ENCODE data around the gene LRRC70.
"Not testable (repeated sequence)": the region's sequence is repeated elsewhere in the genome, so short reads cannot be mapped to it uniquely, and the experiment has no call there.

The LRRC70 gene

DNA sequence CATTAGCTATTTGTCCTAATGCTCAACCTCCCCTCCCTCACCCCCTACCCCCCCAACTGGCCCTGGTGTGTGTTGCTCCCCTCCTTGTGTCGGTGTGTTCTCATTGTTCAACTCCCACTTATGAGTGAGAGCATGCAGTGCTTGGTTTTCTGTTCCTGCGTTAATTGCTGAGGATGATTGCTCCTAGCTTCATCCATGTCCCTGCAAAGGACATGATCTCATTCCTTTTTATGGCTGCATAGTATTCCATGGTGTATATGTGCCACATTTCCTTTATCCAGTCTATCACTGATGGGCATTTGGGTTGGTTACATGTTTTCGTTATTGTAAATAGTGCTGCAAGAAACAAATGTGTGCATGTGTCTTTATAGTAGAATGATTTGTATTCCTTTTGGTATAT, 12.9 kb upstream of the LRRC70 start:
- H3K9me3 Mint-ChIP-seq: peaks cover 18% of the 10 kb centered on the region
- H3K27ac Mint-ChIP-seq, H3K4me3 Mint-ChIP-seq, H3K27me3 Mint-ChIP-seq: not testable (repeated sequence)
- peaks cover 15% of the 10 kb centered on the region for H3K4me1 Mint-ChIP-seq (ENCODE audit: low read depth)
- H3K36me3 Mint-ChIP-seq (ENCODE audit: low read depth): peaks cover 67% of the 10 kb centered on the region

GRCh38 chr5:62568143-62568542, 10.5 kb upstream of the LRRC70 start:
- Mint-ChIP-seq H3K4me3 (no peak overlapping the region), H3K27ac (no peak overlapping the region), H3K4me1 (ENCODE audit: low read depth) (peaks cover 15% of the 10 kb centered on the region)

DNA sequence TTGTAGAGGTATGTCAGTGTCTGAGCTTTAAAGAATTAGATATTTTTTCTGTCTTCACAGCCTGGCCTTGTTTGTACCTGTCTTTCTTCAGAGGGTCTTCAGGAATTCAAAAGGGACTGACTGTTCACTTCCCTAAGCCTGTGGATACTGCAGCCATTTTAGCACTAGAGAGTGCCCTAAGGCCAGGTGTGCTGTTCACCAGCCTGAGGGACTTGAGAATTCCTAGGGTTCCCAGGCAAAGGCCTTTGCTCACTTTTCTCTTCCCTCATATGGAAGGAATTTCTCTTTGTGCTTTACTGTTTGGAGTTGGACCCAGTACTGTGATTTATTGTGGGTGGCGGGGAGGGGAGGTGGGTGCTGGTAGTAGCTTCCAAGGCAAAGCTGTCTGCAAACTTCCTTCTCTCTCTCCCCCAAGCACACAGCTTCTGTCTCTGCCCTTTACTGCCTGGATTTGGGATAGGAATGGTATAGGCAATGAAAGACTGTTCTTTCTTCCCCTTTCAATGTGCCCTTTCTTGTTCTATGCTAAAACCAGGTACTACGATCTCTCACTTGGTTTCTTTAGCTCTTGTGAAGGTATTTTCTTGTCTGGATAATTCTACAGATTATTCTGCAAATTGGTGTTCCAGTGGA, 9.7 kb upstream of the LRRC70 start:
- Mint-ChIP-seq H3K27me3 (no peaks in the 10 kb centered on the region), H3K27ac (peak overlapping the region; percentile 74), H3K9me3 (peaks cover 18% of the 10 kb centered on the region), H3K36me3 (ENCODE audit: low read depth) (peaks cover 63% of the 10 kb centered on the region), H3K4me3 (no peak overlapping the region), H3K4me1 (ENCODE audit: low read depth) (peaks cover 15% of the 10 kb centered on the region)

More at GRCh38 chr5:62568143-62568542, 10.5 kb upstream of the LRRC70 start:
- H3K27me3 Mint-ChIP-seq: no peaks in the 10 kb centered on the region
- peaks cover 18% of the 10 kb centered on the region for H3K9me3 Mint-ChIP-seq
- peaks cover 66% of the 10 kb centered on the region for H3K36me3 Mint-ChIP-seq (ENCODE audit: low read depth)

GRCh38 chr5:62569470-62569869, 9.1 kb upstream of the LRRC70 start:
- Mint-ChIP-seq H3K4me3 (no peak overlapping the region), H3K36me3 (ENCODE audit: low read depth) (peaks cover 59% of the 10 kb centered on the region), H3K9me3 (peaks cover 18% of the 10 kb centered on the region), H3K27ac (peak overlapping the region; percentile 74), H3K27me3 (no peaks in the 10 kb centered on the region), H3K4me1 (ENCODE audit: low read depth) (peaks cover 21% of the 10 kb centered on the region)

DNA sequence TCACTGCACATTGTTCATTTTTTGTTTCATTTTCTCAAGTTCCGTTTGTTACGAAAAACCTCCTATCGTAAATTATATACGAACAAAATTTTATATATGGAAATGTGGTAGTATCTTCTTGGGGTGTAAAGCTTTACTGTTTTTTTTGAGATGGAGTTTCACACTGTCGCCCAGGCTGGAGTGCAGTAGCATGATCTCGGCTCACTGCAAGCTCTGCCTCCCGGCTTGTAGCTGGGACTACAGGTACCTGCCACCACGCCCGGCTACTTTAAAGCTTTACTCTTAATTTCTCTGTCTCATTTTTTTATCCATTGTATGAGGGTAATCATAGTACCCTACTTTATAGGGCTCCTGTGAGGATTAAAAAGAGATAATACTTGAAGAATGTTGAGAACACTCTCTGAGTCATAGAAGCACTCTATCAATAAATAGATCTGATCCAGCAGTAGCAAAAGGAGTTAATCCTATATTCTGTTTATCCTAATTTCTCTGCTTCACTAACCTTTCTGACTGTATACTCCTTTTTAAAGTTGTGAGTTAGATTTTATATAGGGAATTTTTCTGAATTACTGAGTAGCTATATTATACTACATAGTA, 5.6 kb upstream of the LRRC70 start:
- Mint-ChIP-seq H3K27ac (no peak overlapping the region), H3K36me3 (ENCODE audit: low read depth) (peaks cover 36% of the 10 kb centered on the region), H3K27me3 (no peaks in the 10 kb centered on the region), H3K4me3 (no peak overlapping the region), H3K4me1 (ENCODE audit: low read depth) (peaks cover 38% of the 10 kb centered on the region), H3K9me3 (no peaks in the 10 kb centered on the region)

DNA sequence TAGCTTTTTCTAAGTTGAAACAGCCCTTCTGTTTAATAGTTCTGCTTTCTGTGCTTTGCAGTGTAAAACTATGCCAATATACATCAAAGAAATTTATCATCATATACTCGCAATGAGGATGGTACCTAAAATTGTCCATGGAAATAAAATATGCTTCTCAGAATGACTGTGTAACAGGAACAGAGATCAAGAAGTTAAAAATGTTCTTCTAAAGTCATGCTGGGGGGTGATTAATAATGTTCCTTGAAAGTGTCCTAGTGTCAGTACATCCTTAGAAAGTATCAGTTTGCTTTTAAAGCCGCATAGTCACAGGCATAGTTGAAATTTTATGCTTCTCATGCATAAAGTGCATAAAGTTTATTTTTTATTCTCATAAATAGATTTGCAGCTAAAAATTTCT, 4.0 kb upstream of the LRRC70 start:
- Mint-ChIP-seq H3K27ac (no peak overlapping the region), H3K36me3 (ENCODE audit: low read depth) (peaks cover 22% of the 10 kb centered on the region), H3K27me3 (no peaks in the 10 kb centered on the region), H3K4me3 (no peak overlapping the region), H3K9me3 (no peaks in the 10 kb centered on the region), H3K4me1 (ENCODE audit: low read depth) (peaks cover 37% of the 10 kb centered on the region)

DNA sequence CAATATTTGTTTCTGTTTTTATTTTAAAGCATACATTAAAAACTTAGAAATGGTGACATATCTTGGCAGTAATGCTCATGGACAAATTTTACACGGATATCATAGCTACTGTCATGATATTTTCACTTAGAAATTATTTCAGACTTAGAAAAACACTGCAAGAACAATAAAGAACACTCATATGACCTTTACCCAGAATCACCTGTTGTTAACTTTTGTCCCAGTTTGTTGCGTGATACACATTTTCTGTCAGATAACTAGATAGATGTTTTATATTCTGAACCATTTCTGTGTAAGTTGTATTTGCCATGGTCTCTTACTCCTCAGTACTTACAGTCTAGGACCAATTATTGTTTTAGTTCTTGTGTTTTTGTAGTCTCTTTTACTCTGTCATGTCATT, 3.6 kb upstream of the LRRC70 start:
- H3K27ac Mint-ChIP-seq: no peak overlapping the region
- H3K4me1 Mint-ChIP-seq (ENCODE audit: low read depth): peaks cover 38% of the 10 kb centered on the region
- peaks cover 22% of the 10 kb centered on the region for H3K36me3 Mint-ChIP-seq (ENCODE audit: low read depth)
- H3K27me3 Mint-ChIP-seq: no peaks in the 10 kb centered on the region
- no peaks in the 10 kb centered on the region for H3K9me3 Mint-ChIP-seq
- H3K4me3 Mint-ChIP-seq: no peak overlapping the region

DNA sequence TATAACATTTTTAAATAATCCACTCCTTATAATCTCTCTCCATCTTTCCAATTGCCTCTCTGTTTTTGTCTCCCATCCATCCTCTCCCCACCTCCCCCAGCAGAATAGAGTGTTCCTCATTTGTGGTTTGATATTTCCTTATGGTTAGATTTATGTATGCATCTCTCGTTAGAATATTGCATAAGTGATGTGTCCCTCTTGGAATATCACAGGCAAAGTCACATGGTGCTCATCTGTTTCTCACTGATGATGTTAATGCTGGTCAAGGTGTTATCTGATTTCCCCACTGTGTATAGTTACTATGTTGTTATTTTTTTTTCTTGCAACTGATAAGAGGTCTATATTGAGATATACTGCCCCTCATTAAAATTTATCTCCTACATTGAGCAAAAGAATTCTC, 3.1 kb upstream of the LRRC70 start:
- H3K4me1 Mint-ChIP-seq (ENCODE audit: low read depth): peaks cover 38% of the 10 kb centered on the region
- no peak overlapping the region for H3K27ac Mint-ChIP-seq
- H3K27me3 Mint-ChIP-seq: no peaks in the 10 kb centered on the region
- H3K4me3 Mint-ChIP-seq: no peak overlapping the region
- H3K36me3 Mint-ChIP-seq (ENCODE audit: low read depth): peaks cover 23% of the 10 kb centered on the region
- H3K9me3 Mint-ChIP-seq: no peaks in the 10 kb centered on the region

GRCh38 chr5:62576570-62577170, 1.9 kb upstream of the LRRC70 start:
- Mint-ChIP-seq H3K36me3 (ENCODE audit: low read depth) (peaks cover 29% of the 10 kb centered on the region), H3K9me3 (no peaks in the 10 kb centered on the region), H3K27me3 (no peaks in the 10 kb centered on the region), H3K4me1 (ENCODE audit: low read depth) (peaks cover 38% of the 10 kb centered on the region), H3K27ac (peak overlapping the region; percentile 21), H3K4me3 (no peak overlapping the region)

GRCh38 chr5:62577488-62577887, 1.1 kb upstream of the LRRC70 start:
- H3K4me1 Mint-ChIP-seq (ENCODE audit: low read depth): peaks cover 38% of the 10 kb centered on the region
- H3K4me3 Mint-ChIP-seq: no peak overlapping the region
- no peaks in the 10 kb centered on the region for H3K9me3 Mint-ChIP-seq
- H3K27ac Mint-ChIP-seq: no peak overlapping the region
- peaks cover 26% of the 10 kb centered on the region for H3K36me3 Mint-ChIP-seq (ENCODE audit: low read depth)
- H3K27me3 Mint-ChIP-seq: no peaks in the 10 kb centered on the region

DNA sequence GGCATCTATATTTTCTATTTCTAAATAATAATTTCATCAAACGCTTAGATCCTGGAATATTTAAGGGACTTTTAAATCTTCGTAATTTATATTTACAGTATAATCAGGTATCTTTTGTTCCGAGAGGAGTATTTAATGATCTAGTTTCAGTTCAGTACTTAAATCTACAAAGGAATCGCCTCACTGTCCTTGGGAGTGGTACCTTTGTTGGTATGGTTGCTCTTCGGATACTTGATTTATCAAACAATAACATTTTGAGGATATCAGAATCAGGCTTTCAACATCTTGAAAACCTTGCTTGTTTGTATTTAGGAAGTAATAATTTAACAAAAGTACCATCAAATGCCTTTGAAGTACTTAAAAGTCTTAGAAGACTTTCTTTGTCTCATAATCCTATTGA, 1.1 kb downstream of the LRRC70 start:
- Mint-ChIP-seq H3K36me3 (ENCODE audit: low read depth) (peaks cover 26% of the 10 kb centered on the region), H3K27ac (no peak overlapping the region), H3K4me1 (ENCODE audit: low read depth) (peaks cover 31% of the 10 kb centered on the region), H3K9me3 (no peaks in the 10 kb centered on the region), H3K4me3 (no peak overlapping the region), H3K27me3 (no peaks in the 10 kb centered on the region)

DNA sequence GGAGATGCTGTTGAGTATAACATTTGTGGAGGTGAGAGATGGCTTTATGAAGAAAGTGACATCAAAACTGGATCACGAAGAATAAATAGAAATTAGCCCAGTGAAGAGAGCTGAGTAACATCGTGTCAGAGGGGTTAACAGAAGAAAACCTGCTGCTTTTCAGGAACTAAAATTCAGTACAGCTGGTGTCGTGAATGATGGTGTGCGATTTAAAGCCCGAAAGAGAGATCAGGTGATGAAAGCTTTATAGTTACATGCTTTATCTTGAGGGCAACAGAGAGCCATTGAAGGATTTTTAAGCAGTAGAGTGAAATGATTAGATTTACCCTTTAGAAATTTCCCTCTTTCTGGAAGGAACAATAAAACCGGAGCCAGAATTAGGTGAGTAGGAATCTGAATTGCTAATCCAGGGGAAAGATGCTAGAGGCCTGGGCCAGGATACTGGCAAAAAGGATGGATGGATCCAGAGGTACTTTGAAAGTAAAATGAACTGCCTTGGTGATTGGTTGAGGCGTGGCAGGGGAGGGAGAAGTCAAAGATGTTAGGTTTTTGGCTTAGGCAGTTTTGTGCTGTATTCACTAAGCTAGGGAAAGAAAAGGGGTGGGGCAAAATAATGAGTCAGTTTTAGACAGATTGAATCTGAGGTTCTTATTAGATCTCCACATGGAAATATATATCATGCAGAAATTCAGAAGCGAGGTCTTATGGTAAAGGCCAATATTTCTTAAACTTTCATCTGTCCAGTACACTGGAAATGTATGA, 3.4 kb downstream of the LRRC70 start:
- H3K27ac Mint-ChIP-seq: no peak overlapping the region
- peaks cover 32% of the 10 kb centered on the region for H3K36me3 Mint-ChIP-seq (ENCODE audit: low read depth)
- peaks cover 32% of the 10 kb centered on the region for H3K4me1 Mint-ChIP-seq (ENCODE audit: low read depth)
- no peaks in the 10 kb centered on the region for H3K9me3 Mint-ChIP-seq
- H3K4me3 Mint-ChIP-seq: no peak overlapping the region
- no peaks in the 10 kb centered on the region for H3K27me3 Mint-ChIP-seq

GRCh38 chr5:62584391-62584790, 5.8 kb downstream of the LRRC70 start:
- Mint-ChIP-seq H3K4me1 (ENCODE audit: low read depth) (peaks cover 22% of the 10 kb centered on the region), H3K9me3 (no peaks in the 10 kb centered on the region), H3K27me3 (no peaks in the 10 kb centered on the region), H3K27ac (no peak overlapping the region), H3K4me3 (no peak overlapping the region), H3K36me3 (ENCODE audit: low read depth) (peaks cover 52% of the 10 kb centered on the region)

GRCh38 chr5:62585306-62585705, 6.7 kb downstream of the LRRC70 start:
- Mint-ChIP-seq H3K27me3 (no peaks in the 10 kb centered on the region), H3K4me1 (ENCODE audit: low read depth) (peaks cover 18% of the 10 kb centered on the region), H3K9me3 (no peaks in the 10 kb centered on the region), H3K36me3 (ENCODE audit: low read depth) (peaks cover 51% of the 10 kb centered on the region), H3K4me3 (no peak overlapping the region), H3K27ac (no peak overlapping the region)

DNA sequence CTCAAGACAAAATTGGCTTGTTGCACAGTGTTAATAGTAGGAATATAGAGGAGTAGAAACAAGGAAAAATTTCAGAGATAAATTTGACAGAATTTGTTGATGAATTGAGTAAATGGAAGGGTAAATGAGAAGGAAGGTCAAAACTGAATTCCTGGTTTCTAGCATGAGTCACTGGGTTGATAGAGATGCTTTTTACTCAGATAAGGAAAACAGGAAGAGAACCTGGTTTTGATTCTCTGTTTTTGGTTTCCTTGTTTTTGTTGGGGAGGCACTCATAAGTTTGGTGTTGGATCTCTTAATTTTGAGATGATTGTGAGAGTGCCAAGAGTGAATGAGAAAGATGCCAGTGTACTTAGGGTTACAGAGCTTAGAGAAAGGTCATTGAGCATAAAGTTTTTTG, 7.1 kb downstream of the LRRC70 start:
- H3K9me3 Mint-ChIP-seq: no peaks in the 10 kb centered on the region
- H3K36me3 Mint-ChIP-seq (ENCODE audit: low read depth): peaks cover 48% of the 10 kb centered on the region
- H3K27ac Mint-ChIP-seq: no peak overlapping the region
- no peak overlapping the region for H3K4me3 Mint-ChIP-seq
- peaks cover 17% of the 10 kb centered on the region for H3K4me1 Mint-ChIP-seq (ENCODE audit: low read depth)
- no peaks in the 10 kb centered on the region for H3K27me3 Mint-ChIP-seq
